GM13977 (cell line): ENCODE measurements around the gene UGT2B15.
"Not testable (repeated sequence)": the region's sequence is repeated elsewhere in the genome, so short reads cannot be mapped to it uniquely, and the experiment has no call there.

Source experiments
- DNase-seq: peaks from one replicate; pipeline ENCODE4 v3.0.0; 2012; ENCODE audit warnings: low spot score
- in situ Hi-C: fragments of 300-500 bp; cut with MboI; formaldehyde crosslinking; loops from one replicate; pipeline ENCODE4 v1.12.0; 2022; ENCODE audit warnings: low sequenced_read_pairs, low pct_unique_long_range_greater_than_20kb, mixed read lengths, inconsistent platforms; ENCODE audit not compliant: unreplicated experiment
- TF ChIP-seq, protein P1 (sequence below): IDR thresholded peaks from 2 replicates; pipeline ENCODE4 v1.5.1; 2012; ENCODE audit warnings: mild to moderate bottlenecking, control low read depth; ENCODE audit not compliant: insufficient read depth; ENCODE audit errors: extremely low read depth, missing control alignments

Gene UGT2B15

GRCh38 chr4:68662836-68663574 is 7.4 kb downstream of the UGT2B15 start:
- in situ Hi-C loops, DNase-seq: not testable (repeated sequence)

DNA sequence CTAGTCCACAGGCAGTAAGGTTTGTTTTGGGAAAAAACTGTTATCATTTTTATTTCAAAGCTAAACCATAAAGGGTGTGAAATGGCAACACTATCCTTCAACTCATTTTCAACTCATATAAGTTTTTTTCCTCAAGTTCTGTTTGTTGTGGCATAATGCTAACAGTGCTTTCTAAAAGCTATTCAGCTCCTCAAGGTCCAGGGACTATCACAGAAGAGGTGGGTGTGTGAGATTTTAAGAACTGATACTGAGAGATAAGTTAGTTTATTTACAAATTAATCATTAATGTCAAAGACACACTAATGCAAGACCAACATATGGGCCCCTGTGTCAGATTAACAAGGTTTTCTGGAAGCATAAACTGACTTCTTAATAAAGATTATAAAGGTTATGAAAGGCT is 11.8 kb downstream of the UGT2B15 start:
- TF ChIP-seq, protein P1, sequence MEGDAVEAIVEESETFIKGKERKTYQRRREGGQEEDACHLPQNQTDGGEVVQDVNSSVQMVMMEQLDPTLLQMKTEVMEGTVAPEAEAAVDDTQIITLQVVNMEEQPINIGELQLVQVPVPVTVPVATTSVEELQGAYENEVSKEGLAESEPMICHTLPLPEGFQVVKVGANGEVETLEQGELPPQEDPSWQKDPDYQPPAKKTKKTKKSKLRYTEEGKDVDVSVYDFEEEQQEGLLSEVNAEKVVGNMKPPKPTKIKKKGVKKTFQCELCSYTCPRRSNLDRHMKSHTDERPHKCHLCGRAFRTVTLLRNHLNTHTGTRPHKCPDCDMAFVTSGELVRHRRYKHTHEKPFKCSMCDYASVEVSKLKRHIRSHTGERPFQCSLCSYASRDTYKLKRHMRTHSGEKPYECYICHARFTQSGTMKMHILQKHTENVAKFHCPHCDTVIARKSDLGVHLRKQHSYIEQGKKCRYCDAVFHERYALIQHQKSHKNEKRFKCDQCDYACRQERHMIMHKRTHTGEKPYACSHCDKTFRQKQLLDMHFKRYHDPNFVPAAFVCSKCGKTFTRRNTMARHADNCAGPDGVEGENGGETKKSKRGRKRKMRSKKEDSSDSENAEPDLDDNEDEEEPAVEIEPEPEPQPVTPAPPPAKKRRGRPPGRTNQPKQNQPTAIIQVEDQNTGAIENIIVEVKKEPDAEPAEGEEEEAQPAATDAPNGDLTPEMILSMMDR: no peak
- in situ Hi-C loops: no loop called here
- DNase-seq: no peak

GRCh38 chr4:68657022-68657594 is 13.3 kb downstream of the UGT2B15 start:
- TF ChIP-seq, protein P1: peak; percentile 8
- DNase-seq, in situ Hi-C loops: not testable (repeated sequence)

DNA sequence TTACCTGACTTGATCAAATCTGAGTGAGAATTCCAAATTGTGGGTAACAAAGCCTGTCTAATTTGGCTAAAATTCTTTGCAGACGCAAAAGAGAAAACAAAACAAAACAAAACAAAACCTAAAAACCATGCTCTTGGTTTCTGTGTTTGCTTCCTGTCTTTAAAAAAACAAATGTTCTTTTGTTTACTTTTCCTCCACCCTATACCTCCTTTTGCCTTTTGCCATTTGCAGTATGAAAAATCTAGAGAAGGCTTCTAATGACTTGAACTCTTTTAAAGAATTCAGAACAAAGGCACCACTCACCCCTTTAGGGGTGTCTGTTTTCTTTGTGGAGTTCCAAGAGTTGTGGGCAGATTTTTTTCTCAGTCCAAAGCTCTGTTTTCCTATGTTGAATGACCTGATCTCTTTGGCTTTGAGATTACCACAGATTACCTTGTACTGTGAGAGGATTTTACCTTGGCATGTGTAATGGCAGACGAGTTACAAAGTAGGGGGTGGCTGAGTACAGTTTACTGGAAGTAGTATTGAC is 13.9 kb downstream of the UGT2B15 start:
- in situ Hi-C loops, DNase-seq: not testable (repeated sequence)

GRCh38 chr4:68655764-68656444 is 14.5 kb downstream of the UGT2B15 start:
- DNase-seq: no peak
- TF ChIP-seq, protein P1: no peak
- in situ Hi-C loops: no loop called here

DNA sequence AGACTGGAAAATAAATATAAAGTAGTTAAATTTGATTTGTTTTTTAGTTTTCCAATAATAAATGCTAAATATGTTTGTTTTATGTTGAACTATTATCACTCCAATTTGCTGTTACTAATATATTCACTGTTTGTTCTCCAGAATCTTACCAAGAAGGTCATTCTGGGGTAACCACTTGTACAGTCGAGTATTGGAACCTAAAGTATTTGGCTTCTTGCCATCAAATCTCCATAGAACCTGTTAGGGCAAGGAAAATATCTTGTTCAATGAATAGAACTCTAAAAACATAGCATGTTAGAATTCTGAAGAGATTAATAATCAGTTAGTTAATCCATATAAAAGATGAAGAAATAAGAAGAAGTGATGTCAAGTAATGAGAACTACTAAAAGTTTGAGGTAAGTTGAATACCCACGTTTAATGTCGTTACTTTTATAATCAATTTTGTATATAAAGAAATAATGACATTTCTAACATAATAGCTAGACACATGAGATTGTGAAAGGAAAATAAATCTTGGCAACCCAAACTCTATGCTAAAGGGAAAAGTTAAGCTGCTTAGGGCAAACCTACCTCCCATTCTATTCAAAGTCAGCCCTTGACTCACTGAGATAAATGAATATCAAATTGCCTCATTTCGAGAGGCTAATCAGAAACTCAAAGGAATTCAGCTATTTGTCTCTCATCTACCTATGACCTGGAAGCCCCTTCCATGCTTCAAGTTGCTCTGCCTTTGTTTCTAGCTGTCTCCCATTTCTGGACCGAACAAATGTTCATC is 15.3 kb downstream of the UGT2B15 start:
- TF ChIP-seq, protein P1: no peak
- DNase-seq: no peak
- in situ Hi-C loops: no loop called here

DNA sequence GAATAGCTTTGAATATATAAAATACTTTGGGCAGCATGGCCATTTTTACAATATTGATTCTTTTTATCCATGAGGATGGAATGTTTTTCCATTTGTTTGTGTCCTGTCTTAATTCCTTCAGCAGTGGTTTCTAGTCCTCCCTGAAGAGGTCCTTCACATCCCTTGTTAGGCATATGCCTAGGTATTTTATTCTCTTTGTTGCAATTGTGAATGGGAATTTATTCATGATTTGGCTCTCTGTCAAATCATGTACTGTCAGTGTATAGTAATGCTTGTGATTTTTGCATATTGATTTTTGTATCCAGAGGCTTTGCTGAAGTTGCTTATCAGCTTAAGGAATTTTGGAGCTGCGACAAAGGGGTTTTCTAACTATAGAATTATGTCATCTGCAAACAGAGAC is 18.5 kb downstream of the UGT2B15 start:
- in situ Hi-C loops: no loop called here
- DNase-seq: no peak
- TF ChIP-seq, protein P1: no peak
